HEK293 (cell line): ENCODE measurements around the gene KRT76.

Source experiments
- TF ChIP-seq, protein P1 (sequence below): fragments of 450-650 bp; formaldehyde crosslinking; IDR thresholded peaks from 2 replicates; pipeline ENCODE4 v1.5.1; 2016; ENCODE audit warnings: missing biosample characterization, missing genetic modification characterization
- TF ChIP-seq, protein P2 (sequence below): fragments of 450-650 bp; formaldehyde crosslinking; IDR thresholded peaks from 2 replicates; pipeline ENCODE4 v1.5.1; 2016; ENCODE audit warnings: missing biosample characterization, missing genetic modification characterization

- TF ChIP-seq, protein P1, sequence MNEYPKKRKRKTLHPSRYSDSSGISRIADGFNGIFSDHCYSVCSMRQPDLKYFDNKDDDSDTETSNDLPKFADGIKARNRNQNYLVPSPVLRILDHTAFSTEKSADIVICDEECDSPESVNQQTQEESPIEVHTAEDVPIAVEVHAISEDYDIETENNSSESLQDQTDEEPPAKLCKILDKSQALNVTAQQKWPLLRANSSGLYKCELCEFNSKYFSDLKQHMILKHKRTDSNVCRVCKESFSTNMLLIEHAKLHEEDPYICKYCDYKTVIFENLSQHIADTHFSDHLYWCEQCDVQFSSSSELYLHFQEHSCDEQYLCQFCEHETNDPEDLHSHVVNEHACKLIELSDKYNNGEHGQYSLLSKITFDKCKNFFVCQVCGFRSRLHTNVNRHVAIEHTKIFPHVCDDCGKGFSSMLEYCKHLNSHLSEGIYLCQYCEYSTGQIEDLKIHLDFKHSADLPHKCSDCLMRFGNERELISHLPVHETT, result no peak
- TF ChIP-seq, protein P2, sequence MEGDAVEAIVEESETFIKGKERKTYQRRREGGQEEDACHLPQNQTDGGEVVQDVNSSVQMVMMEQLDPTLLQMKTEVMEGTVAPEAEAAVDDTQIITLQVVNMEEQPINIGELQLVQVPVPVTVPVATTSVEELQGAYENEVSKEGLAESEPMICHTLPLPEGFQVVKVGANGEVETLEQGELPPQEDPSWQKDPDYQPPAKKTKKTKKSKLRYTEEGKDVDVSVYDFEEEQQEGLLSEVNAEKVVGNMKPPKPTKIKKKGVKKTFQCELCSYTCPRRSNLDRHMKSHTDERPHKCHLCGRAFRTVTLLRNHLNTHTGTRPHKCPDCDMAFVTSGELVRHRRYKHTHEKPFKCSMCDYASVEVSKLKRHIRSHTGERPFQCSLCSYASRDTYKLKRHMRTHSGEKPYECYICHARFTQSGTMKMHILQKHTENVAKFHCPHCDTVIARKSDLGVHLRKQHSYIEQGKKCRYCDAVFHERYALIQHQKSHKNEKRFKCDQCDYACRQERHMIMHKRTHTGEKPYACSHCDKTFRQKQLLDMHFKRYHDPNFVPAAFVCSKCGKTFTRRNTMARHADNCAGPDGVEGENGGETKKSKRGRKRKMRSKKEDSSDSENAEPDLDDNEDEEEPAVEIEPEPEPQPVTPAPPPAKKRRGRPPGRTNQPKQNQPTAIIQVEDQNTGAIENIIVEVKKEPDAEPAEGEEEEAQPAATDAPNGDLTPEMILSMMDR (tag by site-specific recombination), result no peak
Measured at GRCh38 chr12:52795694-52796428, 18.7 kb upstream of the KRT76 start, which contains the start of gene KRT3.
